Measurements from ENCODE around the gene NOX3. TPM values are rescaled to one million over a fixed set of nuclear protein-coding genes. Genes with fewer than 3 reads are reported as not detected.

Gene NOX3
- total RNA-seq, 4 donors from 2014 or later: not detected

GRCh38 chr6:155398221-155398620 lies 57.4 kb downstream of the NOX3 start:
- intact Hi-C loops (cut with DNase I): no loop called here

GRCh38 chr6:155397172-155397705 lies 58.4 kb downstream of the NOX3 start:
- Histone ChIP-seq H3K27ac (no peak overlapping the region), H3K4me3 (replicated peaks in 1 of 3) (no peak overlapping the region), H3K9me3 (no peaks in the 10 kb centered on the region), H3K27me3 (no peaks in the 10 kb centered on the region), H3K36me3 (no peaks in the 10 kb centered on the region), H3K4me1 (no peaks in the 10 kb centered on the region)
- DNase-seq: no peak
- WGBS, 2 donors: 86 to 91% methylated on average over 3 of the region's 3 CpGs
- intact Hi-C loops (cut with DNase I): no loop called here
- TF ChIP-seq CTCF (IDR thresholded peaks at IDR 0.05) (no peak), POLR2A (IDR thresholded peaks at IDR 0.05) (no peak)

More at GRCh38 chr6:155398221-155398620, 57.4 kb downstream of the NOX3 start:
- 78 to 93% methylated on average over 3 of the region's 3 CpGs for WGBS, 2 donors
- H3K27me3 ChIP-seq: no peaks in the 10 kb centered on the region
- H3K36me3 ChIP-seq: no peaks in the 10 kb centered on the region
- no peak overlapping the region for H3K27ac ChIP-seq
- no peak for DNase-seq
- no peak overlapping the region for H3K4me3 ChIP-seq (replicated peaks in 1 of 3)
- TF ChIP-seq POLR2A (IDR thresholded peaks at IDR 0.05): no peak
- no peak for TF ChIP-seq CTCF (IDR thresholded peaks at IDR 0.05)
- H3K9me3 ChIP-seq: no peaks in the 10 kb centered on the region
- no peaks in the 10 kb centered on the region for H3K4me1 ChIP-seq

- no peaks in the 10 kb centered on the region for H3K36me3 ChIP-seq
- WGBS, 2 donors: 82 to 83% methylated on average over 5 of the region's 5 CpGs
- H3K9me3 ChIP-seq: no peaks in the 10 kb centered on the region
- no peak for DNase-seq
- intact Hi-C loops (cut with DNase I): no loop called here
- TF ChIP-seq CTCF (IDR thresholded peaks at IDR 0.05) (no peak), POLR2A (IDR thresholded peaks at IDR 0.05) (no peak)
- H3K4me3 ChIP-seq (replicated peaks in 1 of 3): no peak overlapping the region
- H3K27ac ChIP-seq: no peak overlapping the region
- no peaks in the 10 kb centered on the region for H3K27me3 ChIP-seq
- no peaks in the 10 kb centered on the region for H3K4me1 ChIP-seq
Observed at GRCh38 chr6:155396605-155397004, 59.0 kb downstream of the NOX3 start.

DNA sequence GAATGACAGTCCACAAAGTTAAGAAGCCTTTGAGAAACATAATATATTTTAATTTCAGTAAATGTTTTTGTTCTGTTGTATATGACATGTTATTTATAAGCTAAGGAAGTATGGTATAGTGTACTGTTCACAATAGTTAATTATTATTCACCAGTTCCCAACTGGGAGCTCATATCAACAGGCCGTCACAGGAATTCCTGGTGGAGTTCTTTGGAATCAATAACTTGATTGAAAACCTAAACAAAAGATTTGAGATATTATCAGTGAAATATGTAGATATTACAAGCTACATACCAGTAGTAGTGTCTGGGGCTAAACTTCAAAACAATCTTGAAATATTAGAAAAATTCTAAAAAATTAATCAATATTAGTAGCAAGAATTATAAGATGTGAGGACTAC lies 60.3 kb downstream of the NOX3 start:
- H3K36me3 ChIP-seq: no peaks in the 10 kb centered on the region
- no peaks in the 10 kb centered on the region for H3K4me1 ChIP-seq
- WGBS, 2 donors: 96 to 100% methylated on average over 1 of the region's 1 CpG
- no peak overlapping the region for H3K27ac ChIP-seq
- H3K27me3 ChIP-seq: no peaks in the 10 kb centered on the region
- TF ChIP-seq CTCF (IDR thresholded peaks at IDR 0.05) (no peak), POLR2A (IDR thresholded peaks at IDR 0.05) (no peak)
- intact Hi-C loops (cut with DNase I): no loop called here
- no peak overlapping the region for H3K4me3 ChIP-seq (replicated peaks in 1 of 3)
- H3K9me3 ChIP-seq: no peaks in the 10 kb centered on the region
- DNase-seq: no peak

GRCh38 chr6:155389130-155389529 lies 66.5 kb downstream of the NOX3 start:
- Histone ChIP-seq H3K27me3 (no peaks in the 10 kb centered on the region), H3K9me3 (no peaks in the 10 kb centered on the region), H3K36me3 (no peaks in the 10 kb centered on the region), H3K27ac (no peak overlapping the region), H3K4me1 (no peaks in the 10 kb centered on the region), H3K4me3 (replicated peaks in 1 of 3) (no peak overlapping the region)
- intact Hi-C loops (cut with DNase I): no loop called here
- TF ChIP-seq POLR2A (IDR thresholded peaks at IDR 0.05): no peak
- no peak for TF ChIP-seq CTCF (IDR thresholded peaks at IDR 0.05)
- DNase-seq: no peak
- 78% methylated on average over 3 of the region's 3 CpGs for WGBS, 2 donors
